Occipital lobe (tissue), 2 donors: ENCODE measurements around the gene PRRC2A. TPM values are rescaled to one million over a fixed set of nuclear protein-coding genes. Genes with fewer than 3 reads are reported as not detected.

Experiments used
- DNase-seq: peaks from one replicate; lab custom pipeline; 2025; lab: John Stamatoyannopoulos, UW
- total RNA-seq: library from RNA; depleted of rRNA; stranded (reverse); fragments of >200 nt; gene quantifications from one replicate; pipeline ENCODE4 v1.2.3, GENCODE V29; 2014

PRRC2A gene
- total RNA-seq, 1 donor from 2014 or later = 31.7 TPM

DNA sequence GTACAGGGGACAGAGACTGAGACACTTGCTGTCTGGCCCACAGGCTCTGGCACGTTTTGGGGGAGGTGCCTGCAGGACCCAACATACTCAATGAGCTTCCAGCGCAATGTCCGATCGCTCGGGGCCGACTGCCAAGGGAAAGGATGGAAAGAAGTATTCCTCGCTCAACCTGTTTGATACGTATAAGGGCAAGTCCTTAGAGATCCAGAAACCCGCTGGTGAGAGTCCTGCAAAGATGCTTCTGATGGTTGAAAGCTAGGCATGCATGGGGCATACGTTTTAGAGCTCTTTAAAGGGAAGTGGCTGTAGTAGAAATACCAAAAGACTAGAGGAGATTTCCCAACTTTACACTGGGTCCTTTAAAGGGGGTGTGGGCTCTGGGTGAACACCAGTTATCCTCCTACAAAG lies 2.2 kb downstream of the PRRC2A start:
- DNase-seq = no peak

DNA sequence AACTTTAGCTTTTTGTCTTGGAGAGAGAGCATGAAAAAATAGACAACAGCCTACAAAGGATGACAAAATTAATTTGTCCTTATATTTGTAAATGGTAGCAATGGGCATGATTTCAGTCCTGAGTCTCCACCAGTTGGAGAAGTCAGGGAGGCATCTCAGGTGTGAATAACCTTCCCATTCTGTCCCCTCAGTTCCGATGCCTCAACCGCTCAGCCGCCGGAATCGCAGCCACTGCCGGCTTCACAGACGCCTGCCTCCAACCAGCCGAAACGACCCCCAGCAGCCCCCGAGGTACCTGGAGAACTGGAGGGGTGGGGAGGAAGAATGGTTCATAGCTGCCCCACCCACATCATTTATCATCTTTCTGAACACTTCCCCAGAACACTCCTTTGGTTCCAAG lies 3.6 kb downstream of the PRRC2A start:
- DNase-seq = no peak

DNA sequence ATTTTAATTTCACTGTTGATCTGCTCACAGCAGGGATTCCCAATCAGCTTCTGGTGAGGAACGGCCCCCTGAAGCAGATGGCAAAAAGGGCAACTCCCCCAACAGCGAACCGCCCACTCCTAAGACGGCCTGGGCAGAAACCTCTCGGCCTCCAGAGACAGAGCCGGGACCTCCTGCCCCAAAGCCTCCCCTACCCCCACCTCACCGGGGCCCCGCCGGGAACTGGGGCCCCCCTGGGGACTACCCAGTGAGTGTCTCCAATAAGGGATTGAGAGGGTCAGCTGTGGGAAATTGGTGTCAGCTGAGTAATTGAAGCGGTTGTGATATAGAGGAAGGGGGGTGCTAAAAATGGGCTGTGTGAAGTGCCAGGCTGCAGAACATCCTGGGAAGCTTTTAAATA lies 6.4 kb downstream of the PRRC2A start:
- DNase-seq = no peak

DNA sequence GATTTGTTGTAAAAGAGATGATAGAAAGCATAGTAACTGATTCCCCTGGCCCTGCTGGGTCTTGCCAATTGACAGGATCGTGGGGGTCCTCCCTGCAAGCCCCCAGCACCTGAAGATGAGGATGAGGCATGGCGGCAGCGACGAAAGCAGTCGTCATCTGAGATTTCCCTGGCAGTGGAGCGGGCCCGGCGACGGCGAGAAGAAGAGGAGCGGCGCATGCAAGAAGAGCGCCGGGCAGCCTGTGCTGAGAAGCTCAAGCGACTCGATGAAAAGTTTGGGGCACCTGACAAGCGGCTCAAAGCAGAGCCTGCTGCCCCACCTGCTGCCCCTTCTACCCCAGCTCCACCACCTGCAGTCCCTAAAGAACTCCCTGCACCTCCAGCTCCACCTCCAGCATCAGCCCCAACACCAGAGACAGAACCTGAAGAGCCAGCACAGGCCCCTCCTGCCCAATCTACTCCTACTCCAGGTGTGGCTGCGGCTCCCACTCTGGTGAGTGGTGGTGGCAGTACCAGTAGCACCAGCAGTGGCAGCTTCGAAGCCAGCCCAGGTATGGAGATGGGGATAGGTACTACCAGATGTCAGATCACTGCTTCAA lies 7.3 kb downstream of the PRRC2A start:
- DNase-seq = no peak

DNA sequence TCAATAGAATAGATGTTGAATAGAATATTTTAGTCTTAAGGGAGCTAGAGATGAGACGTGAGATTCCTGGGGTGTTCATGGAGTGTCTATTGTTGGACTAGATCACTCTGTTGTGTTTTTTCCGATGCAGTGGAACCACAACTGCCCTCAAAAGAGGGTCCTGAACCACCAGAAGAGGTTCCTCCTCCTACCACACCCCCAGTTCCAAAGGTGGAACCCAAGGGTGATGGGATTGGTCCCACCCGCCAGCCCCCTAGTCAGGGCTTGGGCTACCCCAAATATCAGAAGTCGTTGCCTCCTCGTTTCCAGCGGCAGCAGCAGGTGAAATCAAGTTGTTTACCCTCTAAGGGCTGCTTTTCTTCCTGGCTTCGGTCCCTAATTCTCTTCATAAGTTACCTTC lies 8.5 kb downstream of the PRRC2A start:
- no peak for DNase-seq

DNA sequence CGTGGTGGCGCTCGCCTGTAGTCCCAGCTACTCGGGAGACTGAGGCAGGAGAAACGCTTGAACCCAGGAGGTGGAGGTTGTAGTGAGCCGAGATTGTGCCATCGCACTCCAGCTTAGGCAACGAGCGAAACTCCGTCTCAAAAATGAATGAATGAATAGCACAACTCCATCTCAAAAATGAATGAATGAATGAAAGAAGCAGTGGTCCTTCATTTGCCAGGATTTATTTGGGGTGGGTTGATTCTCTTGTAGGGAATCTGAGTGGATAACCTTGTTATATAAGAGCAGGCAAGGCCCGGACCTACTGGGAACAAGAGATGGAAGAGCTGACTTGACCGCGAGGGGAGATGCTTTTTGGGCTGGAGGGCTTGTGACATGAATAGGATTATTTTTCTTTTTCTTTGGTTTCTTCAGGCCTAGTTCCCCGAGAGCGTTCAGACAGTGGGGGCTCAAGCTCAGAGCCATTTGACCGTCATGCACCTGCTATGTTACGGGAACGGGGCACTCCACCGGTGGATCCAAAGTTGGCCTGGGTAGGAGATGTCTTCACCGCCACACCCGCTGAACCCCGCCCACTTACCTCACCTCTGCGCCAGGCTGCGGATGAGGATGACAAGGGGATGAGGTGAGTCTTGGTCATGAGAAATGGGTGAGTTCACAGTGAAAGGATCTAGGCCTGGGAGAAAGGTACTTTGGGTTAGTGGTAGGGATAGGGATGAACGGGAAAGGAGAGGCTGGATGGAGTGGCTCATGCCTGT lies 9.8 kb downstream of the PRRC2A start:
- DNase-seq = no peak

DNA sequence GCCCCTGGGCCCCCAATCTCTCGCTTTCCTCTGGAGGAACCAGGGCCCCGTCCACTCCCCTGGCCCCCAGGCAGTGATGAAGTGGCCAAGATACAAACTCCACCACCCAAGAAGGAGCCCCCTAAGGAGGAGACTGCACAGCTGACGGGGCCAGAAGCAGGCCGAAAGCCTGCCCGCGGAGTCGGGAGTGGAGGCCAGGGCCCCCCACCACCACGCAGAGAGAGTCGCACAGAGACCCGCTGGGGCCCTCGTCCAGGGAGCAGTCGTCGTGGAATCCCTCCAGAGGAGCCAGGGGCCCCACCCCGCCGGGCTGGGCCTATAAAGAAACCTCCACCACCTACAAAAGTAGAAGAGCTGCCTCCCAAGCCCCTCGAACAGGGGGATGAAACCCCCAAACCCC lies 10.7 kb downstream of the PRRC2A start:
- no peak for DNase-seq

DNA sequence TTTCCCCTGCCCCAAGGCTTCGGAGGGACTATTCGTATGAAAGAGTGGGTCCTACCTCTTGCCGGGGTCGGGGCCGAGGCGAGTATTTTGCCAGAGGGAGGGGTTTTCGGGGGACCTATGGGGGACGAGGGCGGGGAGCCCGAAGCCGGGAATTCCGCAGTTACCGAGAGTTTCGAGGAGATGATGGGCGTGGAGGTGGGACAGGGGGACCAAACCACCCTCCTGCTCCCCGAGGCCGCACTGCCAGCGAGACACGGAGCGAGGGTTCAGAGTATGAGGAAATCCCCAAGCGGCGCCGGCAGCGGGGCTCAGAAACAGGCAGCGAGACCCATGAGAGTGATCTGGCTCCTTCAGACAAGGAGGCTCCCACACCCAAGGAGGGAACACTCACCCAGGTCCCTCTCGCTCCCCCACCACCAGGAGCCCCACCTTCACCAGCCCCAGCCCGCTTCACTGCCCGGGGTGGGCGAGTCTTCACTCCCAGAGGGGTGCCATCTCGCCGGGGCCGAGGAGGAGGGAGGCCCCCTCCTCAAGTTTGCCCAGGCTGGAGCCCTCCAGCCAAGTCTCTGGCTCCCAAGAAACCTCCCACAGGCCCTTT lies 11.3 kb downstream of the PRRC2A start:
- no peak for DNase-seq

DNA sequence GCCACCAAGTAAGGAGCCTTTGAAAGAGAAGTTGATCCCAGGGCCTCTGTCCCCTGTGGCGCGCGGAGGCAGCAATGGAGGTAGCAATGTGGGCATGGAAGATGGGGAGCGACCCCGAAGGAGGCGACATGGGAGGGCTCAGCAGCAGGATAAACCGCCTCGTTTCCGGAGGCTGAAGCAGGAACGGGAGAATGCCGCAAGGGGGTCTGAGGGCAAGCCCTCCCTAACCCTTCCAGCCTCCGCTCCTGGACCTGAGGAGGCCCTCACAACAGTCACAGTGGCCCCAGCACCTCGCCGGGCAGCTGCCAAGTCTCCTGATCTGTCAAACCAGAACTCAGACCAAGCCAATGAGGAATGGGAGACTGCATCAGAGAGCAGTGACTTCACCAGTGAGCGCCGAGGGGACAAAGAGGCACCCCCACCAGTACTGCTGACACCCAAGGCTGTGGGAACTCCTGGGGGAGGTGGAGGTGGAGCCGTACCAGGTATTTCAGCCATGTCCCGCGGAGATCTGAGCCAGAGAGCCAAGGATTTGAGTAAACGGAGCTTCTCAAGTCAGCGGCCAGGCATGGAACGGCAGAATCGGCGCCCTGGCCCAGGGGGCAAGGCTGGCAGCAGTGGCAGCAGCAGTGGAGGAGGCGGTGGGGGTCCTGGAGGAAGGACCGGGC lies 11.9 kb downstream of the PRRC2A start:
- DNase-seq = no peak

DNA sequence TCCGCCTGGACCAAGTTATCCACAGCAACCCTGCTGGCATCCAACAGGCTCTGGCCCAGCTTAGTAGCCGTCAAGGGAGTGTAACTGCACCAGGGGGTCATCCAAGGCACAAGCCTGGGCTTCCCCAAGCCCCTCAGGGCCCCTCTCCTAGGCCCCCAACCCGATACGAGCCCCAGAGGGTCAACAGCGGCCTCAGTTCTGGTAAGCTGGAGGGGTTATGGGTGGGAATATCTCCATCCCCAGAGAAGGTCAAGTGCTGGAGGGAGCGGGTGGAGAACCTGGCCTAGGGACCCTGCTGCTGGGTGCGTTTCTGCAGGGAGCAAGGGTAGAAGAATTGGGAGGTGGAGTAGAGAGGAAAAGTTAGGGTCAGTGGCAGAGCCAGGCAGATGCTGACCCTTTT lies 12.9 kb downstream of the PRRC2A start:
- no peak for DNase-seq

DNA sequence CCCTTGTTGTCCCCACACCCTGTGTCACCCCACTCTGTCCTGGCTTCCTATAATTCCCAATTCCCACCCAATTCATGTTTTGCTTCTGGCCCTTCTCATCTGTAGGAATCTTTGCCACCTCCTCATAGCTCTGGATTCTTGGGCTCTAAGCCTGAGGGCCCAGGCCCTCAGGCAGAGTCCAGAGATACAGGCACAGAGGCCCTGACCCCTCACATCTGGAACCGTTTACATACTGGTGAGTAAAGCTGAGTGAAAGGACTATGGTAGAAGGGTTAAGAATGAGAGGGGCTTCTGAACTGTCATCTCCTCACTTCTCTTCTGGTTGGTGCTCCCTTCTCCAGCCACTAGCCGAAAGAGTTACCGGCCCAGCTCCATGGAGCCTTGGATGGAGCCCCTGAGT lies 13.6 kb downstream of the PRRC2A start:
- DNase-seq = no peak

DNA sequence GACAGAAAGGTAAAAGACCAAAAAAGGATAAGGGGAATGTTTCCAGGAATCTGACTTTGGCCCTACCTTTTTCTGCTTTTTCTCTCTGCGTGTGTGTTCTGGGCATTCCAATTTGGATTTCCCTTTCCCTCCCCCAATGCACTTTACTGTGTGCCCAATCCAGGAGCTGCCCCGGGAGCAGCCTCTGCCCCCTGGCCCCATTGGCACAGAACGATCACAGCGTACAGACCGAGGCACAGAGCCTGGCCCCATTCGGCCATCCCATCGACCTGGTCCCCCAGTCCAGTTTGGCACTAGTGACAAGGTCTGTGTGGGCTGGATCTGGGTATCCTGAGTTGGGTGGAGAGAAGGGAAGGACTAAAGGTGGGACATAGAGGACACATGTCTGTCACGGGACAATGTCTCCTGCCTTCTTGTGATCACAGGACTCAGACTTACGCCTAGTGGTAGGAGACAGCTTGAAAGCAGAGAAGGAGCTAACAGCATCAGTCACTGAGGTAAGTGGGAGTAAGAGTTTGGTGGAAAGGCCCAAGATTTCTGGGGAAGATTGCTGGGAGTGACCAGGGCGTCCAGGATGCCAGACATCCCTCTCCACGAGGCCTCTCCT lies 14.6 kb downstream of the PRRC2A start:
- no peak for DNase-seq

DNA sequence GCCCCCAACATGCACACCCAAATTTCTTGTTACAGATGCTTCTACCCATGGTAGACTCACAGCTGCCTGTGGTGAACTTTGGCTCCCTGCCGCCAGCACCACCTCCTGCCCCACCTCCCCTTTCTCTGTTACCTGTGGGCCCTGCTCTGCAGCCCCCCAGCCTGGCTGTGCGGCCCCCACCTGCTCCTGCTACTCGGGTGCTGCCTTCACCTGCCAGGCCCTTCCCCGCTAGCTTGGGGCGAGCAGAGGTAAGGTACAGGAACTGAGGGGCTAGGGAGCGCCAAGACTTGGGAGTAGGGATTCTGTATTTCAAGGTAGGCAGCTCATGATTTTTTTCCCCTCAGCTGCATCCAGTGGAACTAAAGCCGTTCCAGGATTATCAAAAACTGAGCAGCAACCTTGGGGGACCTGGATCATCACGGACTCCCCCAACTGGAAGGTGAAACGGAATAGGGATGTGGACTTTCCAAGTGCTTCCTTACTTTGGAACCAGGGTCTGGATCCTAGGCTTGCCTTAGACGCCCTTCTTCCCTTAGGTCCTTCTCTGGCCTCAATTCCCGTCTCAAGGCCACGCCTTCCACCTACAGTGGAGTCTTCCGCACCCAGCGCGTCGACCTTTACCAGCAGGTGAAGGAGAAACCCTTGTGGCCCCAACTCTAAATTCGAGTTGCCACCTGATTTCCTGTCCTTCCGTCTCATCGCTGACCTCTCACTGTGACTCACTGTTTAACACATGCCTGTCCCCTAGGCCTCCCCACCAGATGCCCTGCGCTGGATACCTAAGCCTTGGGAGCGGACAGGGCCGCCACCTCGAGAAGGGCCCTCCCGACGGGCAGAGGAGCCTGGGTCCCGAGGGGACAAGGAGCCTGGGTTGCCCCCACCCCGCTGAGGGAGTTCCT lies 16.4 kb downstream of the PRRC2A start:
- no peak for DNase-seq

DNA sequence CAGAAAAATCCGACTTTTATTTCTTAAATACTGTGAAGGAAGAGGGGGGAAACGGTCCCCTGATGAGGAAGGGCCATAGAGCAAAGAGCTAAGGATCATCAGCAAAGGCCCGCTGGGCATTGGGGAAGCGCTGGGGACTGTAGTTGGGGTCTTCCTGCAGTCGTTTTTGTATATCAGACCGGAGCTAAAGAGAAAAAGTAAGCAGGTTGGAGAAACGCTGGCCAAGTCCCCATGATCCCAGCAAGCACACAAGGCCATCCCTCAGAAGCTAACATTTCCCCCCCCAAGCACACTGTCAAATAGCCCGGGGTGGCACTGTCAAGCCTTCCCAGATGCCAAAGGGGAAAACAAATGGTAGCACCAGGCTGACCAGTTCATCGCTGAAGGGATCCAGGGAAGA lies 18.5 kb downstream of the PRRC2A start:
- DNase-seq = no peak

DNA sequence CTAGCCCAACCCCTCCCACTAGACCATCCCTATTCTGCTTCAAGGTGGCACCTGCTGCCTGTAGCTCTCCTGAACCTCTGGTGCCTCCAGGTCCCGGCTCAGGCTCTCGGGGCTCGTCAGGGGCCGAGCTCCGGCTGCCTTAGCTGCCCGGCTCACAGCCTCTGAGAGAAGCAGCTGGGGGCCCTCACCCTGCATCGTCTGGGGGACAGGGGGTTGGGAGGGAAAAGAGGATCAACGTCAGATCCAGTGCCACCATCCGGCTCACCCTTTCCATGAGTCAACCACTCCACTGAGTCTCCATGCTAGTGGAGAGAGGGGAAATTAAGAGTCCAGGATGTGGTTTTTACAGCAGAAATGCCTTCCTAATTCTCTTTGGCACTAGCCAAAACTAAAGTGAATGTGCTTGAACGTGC lies 18.9 kb downstream of the PRRC2A start:
- no peak for DNase-seq

DNA sequence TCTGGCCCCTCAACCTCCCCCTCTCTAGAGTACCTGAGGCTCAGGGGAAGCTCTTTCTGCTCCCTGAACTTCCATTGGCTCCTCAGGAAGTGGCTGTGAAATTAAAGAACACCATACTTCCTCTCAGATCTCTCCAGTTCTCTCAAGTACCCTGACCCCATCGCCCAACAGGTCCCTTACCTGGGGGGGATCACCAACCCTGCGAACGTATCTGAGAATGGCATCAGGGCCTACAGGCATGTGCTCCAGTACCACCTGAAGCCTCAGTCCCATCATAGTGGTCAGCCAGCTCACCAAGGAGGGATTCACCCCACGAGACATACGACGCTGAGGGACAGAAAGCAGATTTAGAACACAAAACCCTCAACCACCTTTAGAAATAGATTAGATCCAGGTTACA lies 20.1 kb downstream of the PRRC2A start:
- DNase-seq = no peak

DNA sequence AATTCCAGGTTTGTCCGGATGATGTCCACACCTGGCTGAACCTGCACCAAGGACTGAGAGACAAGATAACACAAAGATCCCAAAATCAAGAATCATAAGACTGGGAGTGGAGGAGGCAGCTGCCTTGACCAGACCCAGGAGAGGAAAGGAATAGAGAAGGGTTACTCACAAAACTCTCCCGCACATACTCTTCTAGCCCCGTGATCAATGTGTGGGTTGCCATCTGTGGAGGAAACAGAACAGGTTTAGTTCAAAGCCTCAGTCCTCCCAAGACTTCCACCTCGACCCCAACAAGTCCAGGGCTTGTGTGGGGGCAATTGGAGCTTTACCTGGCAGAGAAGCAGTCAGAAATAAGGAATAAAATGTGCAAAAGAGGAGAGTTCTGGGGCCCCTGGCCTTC lies 20.9 kb downstream of the PRRC2A start:
- no peak for DNase-seq

DNA sequence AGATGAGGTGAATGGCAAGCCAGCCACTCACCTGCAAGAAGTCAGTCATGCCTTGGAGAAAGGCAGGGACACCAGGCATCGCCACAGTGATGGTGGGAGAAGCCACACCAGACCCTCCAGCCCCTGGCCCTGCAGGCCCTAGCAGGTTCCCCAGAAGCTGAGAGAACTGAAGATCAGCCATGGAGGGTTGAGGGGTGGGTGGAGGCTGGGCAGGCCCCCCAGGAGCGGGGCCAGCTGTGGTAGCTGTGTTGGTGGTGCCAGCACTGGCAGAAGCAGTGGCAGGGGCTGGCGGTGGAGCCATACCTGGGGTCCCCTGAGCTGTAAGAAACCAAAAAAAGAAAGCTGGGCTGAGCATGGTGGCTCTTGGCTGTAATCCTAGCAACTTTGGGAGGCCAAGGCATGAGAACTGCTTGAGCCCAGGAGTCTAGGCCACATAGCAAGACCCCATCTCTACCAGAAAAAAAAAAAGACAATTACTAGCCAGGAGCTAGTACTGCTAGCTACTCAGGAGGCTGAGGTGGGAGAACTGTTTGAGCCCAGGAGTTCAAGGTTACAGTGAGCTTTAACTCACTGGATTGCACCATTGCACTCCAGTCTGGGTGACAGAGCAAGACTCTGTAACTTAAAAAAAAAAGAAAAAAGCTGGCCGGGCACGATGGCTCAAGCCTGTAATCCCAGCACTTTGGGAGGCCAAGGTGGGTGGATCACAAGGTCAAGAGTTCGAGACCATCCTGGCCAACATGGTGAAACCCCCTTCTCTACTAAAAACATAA lies 22.5 kb downstream of the PRRC2A start:
- no peak for DNase-seq

DNA sequence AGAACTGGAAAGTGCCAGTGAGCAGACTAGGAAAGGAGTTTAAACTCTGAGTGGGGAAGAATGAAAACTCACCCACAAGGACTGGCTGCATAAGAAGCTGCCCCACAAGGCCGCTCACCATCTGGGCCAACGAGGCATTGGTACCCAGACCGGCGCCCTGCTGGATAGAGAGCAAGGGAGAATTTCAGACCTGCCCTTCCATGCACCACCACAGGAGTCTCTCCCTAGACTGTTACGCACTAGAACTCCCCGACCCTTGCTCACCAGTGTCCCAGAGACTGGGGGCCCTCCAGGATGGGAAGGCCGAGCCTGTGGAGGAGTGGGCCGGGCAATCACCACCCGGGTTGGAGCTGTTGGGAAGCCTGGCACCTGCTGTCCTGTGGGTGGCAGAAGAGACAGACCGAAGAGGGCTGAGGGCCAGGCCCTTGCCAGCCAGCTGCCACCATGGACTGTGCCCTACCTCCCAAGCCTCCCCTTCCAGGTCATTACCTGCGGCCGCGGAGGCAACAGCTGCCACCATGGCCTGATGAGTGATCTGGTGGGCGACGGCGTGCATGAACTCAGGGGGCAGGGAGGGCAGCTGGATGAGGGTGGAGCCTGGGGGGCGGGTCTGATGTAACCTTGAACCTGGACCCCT lies 23.4 kb downstream of the PRRC2A start:
- no peak for DNase-seq

DNA sequence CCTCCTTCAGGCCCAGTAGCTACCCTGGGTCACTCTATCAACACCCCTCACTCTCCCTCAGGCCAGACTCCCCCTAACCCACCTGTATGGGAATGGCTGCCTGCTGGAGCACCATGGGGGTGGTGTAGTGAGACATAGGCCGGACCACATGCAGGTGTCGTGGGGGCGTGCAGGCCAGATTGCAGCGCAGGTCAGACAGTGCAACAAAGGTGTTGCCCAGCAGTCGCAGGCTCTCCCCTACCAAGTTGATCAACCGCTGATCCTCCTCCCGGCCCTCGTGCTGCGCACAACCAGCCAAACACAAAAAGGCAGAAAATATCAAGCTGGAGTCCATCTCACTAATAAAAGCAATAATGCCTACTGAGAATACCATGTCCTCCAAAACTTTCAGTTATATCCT lies 24.8 kb downstream of the PRRC2A start:
- DNase-seq = no peak
